Effector memory CD4-positive, alpha-beta T cell (primary cell): ENCODE measurements around the gene GOLGA3.
"Not testable (repeated sequence)": the region's sequence is repeated elsewhere in the genome, so short reads cannot be mapped to it uniquely, and the experiment has no call there.

Source experiments
- DNase-seq, 3 donors: peaks; one replicate each; pipeline ENCODE4 v3.0.0-alpha.2; 2020
- H3K27ac ChIP-seq: 2 replicates; pipeline ENCODE4 v1.7.0; 2013; ENCODE audit warnings: mild to moderate bottlenecking, low read length, moderate library complexity; ENCODE audit not compliant: insufficient read depth, poor library complexity, severe bottlenecking
- H3K27me3 ChIP-seq: replicated peaks from 2 replicates; pipeline ENCODE4 v1.7.0; 2013; ENCODE audit warnings: mild to moderate bottlenecking, low read length; ENCODE audit not compliant: insufficient read depth, control insufficient read depth, poor library complexity, severe bottlenecking
- H3K36me3 ChIP-seq: 2 replicates; pipeline ENCODE4 v1.7.0; 2013; ENCODE audit warnings: mild to moderate bottlenecking, low read length, moderate library complexity; ENCODE audit not compliant: control insufficient read depth, insufficient read depth
- H3K4me1 ChIP-seq: 2 replicates; pipeline ENCODE4 v1.7.0; 2013; ENCODE audit warnings: low read length, mild to moderate bottlenecking; ENCODE audit not compliant: control insufficient read depth, insufficient read depth, poor library complexity, severe bottlenecking
- H3K4me3 ChIP-seq: 2 replicates; pipeline ENCODE4 v1.7.0; 2013; ENCODE audit warnings: low read length, low read depth, mild to moderate bottlenecking; ENCODE audit not compliant: insufficient read depth, poor library complexity, severe bottlenecking
- H3K9me3 ChIP-seq: 2 replicates; pipeline ENCODE4 v1.7.0; 2013; ENCODE audit warnings: mild to moderate bottlenecking, low read length, moderate library complexity; ENCODE audit not compliant: control insufficient read depth

GOLGA3 gene

DNA sequence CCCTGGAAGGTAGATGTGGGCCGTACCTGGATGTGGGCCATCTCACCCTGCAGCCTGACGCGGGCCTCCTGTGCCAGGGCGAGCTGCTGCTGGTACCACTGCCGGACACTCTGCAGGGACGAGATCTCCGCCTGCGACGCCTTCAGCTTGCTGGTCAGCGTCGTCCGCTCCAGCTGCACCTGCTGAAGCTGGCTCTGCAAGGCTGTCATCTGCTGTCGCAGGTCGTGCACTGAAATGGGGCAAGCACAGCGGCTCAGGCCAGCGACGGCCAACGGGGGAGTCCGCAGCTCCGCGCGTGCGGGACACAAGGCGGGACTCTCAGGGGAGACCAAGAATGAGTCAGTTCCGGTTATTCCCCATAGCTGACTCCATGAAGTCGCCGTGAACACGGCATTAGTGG, 26.9 kb downstream of the GOLGA3 start:
- Histone ChIP-seq H3K27ac (no peak overlapping the region), H3K4me1 (no peaks in the 10 kb centered on the region), H3K9me3 (no peaks in the 10 kb centered on the region), H3K4me3 (no peak overlapping the region), H3K36me3 (peaks cover 75% of the 10 kb centered on the region), H3K27me3 (no peaks in the 10 kb centered on the region)
- no peak for DNase-seq

DNA sequence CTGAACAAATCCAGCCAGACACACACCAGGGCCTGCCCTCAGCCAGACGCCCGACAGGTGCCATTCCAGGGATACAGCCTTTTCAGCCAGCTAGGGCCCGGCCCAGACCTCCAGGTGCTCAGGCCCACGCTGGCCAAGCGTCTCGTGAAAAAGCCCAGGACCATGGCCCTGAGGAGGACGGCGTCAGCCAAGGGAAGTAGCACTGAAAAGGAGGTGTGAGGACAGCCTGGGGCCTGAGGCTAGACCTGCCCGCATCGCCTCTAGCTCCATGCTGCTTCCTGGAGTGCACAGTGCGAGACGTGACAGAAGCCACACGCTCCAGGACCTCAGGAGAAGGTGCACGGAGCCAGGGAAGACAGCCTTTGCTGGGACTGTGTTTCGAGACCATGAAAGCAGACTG, 29.8 kb downstream of the GOLGA3 start:
- no peak for DNase-seq
- Histone ChIP-seq H3K27ac (no peak overlapping the region), H3K4me1 (no peaks in the 10 kb centered on the region), H3K9me3 (no peaks in the 10 kb centered on the region), H3K36me3 (peaks cover 77% of the 10 kb centered on the region), H3K4me3 (no peak overlapping the region), H3K27me3 (no peaks in the 10 kb centered on the region)

DNA sequence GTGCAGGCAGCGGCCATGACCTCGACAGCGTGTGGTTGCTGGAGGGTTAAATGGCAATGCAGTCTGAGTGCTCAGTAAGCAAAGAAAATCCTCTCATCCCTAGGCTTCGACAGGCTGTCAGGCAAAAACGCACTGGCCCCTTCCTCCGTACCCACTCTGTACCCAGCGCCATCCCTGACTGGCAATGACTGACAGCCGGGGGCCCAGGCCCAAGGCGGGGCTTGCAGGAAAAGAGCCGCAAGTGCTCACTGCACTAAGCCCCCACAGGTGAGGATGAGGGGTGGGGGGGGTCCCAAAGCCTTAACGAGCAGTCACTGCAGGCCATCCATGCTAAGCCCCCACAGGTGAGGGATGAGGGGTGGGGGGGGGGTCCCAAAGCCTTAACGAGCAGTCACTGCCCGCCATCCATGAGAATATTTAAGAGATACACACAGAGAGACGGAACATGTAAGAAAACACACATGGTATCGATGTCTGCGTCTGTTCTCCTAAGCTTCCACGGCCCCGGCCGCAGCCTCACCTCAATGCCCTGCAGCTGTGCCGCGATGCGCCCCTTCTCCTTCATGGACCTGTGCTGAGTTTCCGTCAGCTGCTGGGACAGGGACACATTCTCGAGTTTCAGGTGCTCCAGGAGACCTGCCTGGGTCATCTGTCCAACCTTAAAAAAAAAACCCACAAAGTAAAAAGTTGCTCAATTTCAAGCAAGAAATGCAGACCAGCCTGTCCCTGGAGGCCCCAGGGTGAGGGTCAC, 30.7 kb downstream of the GOLGA3 start:
- no peak overlapping the region for H3K27ac ChIP-seq
- peaks cover 71% of the 10 kb centered on the region for H3K36me3 ChIP-seq
- no peak overlapping the region for H3K4me3 ChIP-seq

DNA sequence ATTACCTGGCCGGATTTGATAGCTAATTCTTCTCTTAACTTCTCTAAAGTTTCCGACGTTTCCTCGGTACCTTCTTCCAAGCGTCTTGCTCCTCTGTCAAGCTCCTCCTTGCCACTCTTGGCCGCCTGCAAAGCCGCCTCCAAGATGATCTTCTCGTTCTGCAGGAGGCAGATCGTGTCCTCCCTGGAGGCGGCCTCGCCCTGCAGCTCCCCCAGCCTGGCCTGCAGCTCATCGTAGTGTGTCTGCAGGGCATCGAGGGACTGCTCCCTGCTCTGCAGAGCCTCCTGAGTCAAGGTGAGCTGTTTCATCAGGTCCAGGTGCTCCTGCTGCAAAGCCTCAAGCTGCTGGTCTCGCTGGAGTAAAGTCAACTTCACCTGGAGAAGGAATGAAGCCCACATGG, 32.8 kb downstream of the GOLGA3 start:
- Histone ChIP-seq H3K4me3 (no peak overlapping the region), H3K36me3 (peaks cover 55% of the 10 kb centered on the region), H3K27ac (no peak overlapping the region), H3K9me3 (no peaks in the 10 kb centered on the region), H3K4me1 (no peaks in the 10 kb centered on the region), H3K27me3 (no peaks in the 10 kb centered on the region)
- no peak for DNase-seq

More for the DNA sequence above, 30.7 kb downstream of the GOLGA3 start:
- no peaks in the 10 kb centered on the region for H3K27me3 ChIP-seq
- H3K9me3 ChIP-seq, result no peaks in the 10 kb centered on the region
- DNase-seq, result no peak
- H3K4me1 ChIP-seq, result no peaks in the 10 kb centered on the region

DNA sequence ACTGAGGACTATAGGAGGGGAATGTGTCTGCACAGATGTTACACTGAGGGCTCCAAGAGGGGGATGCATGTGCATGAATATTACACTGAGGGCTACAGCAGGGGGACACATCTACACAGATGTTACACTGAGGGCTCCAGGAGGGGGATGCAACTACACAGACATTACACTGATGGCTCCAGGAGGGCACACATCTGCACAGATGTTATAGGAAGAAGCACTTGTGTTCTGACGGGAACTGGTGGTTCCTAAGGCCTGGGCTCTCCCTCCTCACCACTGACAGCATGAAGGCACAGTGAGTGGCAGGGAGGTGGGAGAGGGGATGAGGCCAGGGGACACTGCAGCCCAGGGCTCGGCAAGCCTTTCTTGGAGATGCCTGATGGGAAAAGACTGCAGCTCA, 36.7 kb downstream of the GOLGA3 start:
- not testable (repeated sequence) for H3K27me3 ChIP-seq, H3K27ac ChIP-seq, H3K4me1 ChIP-seq, H3K4me3 ChIP-seq, DNase-seq, H3K9me3 ChIP-seq
- H3K36me3 ChIP-seq, result peaks cover 45% of the 10 kb centered on the region

DNA sequence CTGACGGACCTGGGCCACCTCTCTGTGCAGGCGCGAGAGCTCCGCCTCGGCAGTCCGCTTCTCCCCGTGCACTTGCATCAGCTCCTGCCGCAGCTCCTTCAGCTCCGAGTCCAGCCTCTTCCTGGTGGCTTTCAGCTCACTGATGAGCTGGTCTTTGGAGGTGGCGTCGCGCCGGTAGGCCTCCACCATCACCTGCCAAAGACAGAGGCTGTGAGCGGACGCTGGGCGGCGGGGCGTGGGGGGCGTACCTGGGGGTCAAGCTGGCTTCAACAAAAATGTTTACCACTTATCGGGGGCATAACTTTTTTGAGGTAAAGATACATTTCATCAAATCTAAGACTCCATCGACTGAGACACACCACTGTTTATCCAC, 39.6 kb downstream of the GOLGA3 start:
- Histone ChIP-seq H3K36me3 (peaks cover 53% of the 10 kb centered on the region), H3K9me3 (no peaks in the 10 kb centered on the region), H3K27ac (no peak overlapping the region), H3K4me1 (no peaks in the 10 kb centered on the region), H3K27me3 (no peaks in the 10 kb centered on the region), H3K4me3 (no peak overlapping the region)
- no peak for DNase-seq

DNA sequence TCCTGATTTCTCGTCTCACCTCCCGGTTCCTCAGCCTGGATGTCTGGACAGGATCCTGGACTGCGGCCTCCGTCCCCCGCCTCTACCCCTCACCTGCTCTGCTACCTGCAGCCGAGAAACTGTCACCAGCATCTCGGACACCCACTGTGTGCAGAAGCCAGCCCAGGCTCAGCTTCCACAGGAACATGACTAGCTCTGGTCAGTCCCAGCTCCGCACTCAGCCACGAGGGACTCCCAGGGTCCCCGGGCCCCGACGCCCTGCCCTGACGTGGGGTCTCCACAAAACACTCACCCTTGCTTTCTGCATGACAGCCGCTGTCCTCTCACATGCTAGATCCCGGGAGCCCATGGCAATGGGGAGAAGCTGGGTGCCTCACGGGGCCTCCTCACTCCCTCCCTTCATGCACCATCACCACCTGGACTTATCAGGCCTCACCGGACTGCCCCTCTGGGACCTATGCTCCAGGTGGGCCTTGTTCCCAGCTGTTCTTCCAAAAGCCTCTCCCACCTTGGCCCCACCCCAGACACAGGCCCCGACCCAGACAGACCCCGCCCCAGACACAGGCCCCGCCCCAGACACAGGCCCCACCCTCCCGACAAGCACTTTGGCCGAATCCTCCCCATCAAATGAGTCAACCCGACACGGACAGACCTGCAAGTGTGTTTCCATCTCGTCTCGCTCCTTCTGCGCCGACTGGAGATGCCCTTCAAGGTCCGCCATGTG, 40.1 kb downstream of the GOLGA3 start:
- no peaks in the 10 kb centered on the region for H3K27me3 ChIP-seq
- no peaks in the 10 kb centered on the region for H3K9me3 ChIP-seq
- no peak overlapping the region for H3K27ac ChIP-seq
- peaks cover 54% of the 10 kb centered on the region for H3K36me3 ChIP-seq
- DNase-seq, result no peak
- no peaks in the 10 kb centered on the region for H3K4me1 ChIP-seq
- no peak overlapping the region for H3K4me3 ChIP-seq

DNA sequence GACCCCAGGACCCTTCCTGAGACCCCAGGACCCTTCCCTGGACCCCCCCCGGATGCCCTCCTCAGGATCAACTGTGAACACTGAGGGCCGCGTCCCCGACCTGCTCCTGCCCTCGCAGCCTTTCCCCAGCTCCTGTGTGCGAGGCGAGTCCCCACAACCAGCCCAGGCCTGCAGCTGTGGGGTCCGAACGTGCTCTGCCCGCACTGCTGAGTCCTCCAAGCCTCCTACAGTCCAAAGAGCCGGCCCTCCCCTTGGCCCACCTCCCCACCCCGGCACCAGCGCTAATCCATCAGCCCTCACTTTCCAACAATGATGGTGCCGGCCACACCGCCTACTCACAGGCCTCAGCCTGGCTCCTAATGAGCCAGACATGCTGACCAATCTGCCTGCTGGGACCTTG, 40.8 kb downstream of the GOLGA3 start:
- peaks cover 60% of the 10 kb centered on the region for H3K36me3 ChIP-seq
- H3K4me1 ChIP-seq, result no peaks in the 10 kb centered on the region
- no peaks in the 10 kb centered on the region for H3K27me3 ChIP-seq
- no peak overlapping the region for H3K27ac ChIP-seq
- H3K4me3 ChIP-seq, result no peak overlapping the region
- H3K9me3 ChIP-seq, result no peaks in the 10 kb centered on the region
- DNase-seq, result no peak

DNA sequence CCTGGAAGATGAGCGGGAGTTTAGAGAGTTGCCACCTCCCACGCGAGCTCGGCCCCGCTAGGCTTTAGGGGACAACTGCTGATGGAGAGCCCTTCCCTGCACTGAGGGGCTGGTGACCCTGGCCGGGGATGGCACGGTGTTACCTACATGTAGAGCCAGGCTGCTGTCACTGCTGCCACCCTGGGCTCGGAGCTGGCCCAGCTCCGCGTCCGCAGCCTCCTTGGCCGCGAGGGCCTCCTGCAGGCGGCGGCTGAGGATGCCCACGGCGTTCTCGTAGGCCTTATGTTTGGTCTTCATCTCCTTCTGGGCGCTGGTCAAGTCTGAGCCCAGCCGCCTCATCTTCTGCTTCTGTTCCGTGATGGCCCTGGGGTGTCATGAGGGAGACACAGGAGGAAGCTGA, 42.5 kb downstream of the GOLGA3 start:
- H3K4me1 ChIP-seq, result no peaks in the 10 kb centered on the region
- no peak for DNase-seq
- H3K9me3 ChIP-seq, result no peaks in the 10 kb centered on the region
- H3K27ac ChIP-seq, result no peak overlapping the region
- no peaks in the 10 kb centered on the region for H3K27me3 ChIP-seq
- peaks cover 74% of the 10 kb centered on the region for H3K36me3 ChIP-seq
- H3K4me3 ChIP-seq, result no peak overlapping the region

DNA sequence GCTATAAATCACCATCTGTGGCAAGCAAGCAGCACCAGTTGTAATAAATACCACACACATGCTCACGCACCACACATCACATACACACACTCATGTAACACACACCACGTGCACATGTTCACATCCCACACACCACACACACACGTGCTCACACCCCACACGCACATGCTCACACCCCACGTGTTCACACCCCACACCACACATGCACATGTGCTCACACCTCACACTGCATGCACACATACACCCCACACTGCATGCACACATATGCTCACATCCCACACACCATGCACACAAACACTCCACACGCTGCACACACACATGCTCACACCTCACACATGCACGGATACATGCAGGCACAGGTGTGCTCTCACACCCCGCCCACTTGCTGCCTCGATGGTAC, 44.1 kb downstream of the GOLGA3 start:
- H3K36me3 ChIP-seq, result peaks cover 75% of the 10 kb centered on the region

More for the DNA sequence above, 44.1 kb downstream of the GOLGA3 start:
- Histone ChIP-seq H3K4me1 (no peaks in the 10 kb centered on the region), H3K27me3 (no peaks in the 10 kb centered on the region), H3K9me3 (no peaks in the 10 kb centered on the region), H3K4me3 (no peak overlapping the region), H3K27ac (no peak overlapping the region)
- no peak for DNase-seq
